Nephron (organoid): Measurements from ENCODE around the gene GAMT.
A peak's percentile ranks its signal among the peaks of the same experiment; 100 is the strongest.

Experiments
- H3K27ac Mint-ChIP-seq, 3 experiments: 2 replicates each; pipeline ENCODE4 v1.8.0; 2020; ENCODE audit warnings: mixed read lengths in 3 of 3, mild to moderate bottlenecking in 2 of 3, moderate library complexity in 1 of 3
- H3K27me3 Mint-ChIP-seq: 2 replicates; pipeline ENCODE4 v1.8.0; 2021; ENCODE audit warnings: low read depth, mild to moderate bottlenecking, moderate library complexity, mixed read lengths
- H3K36me3 Mint-ChIP-seq: 2 replicates; pipeline ENCODE4 v1.8.0; 2020; ENCODE audit warnings: low read depth, mixed read lengths
- H3K4me1 Mint-ChIP-seq: 2 replicates; pipeline ENCODE4 v1.8.0; 2020; ENCODE audit warnings: mixed read lengths
- H3K4me3 Mint-ChIP-seq, 3 experiments: 2 replicates each; pipeline ENCODE4 v1.8.0; 2020; ENCODE audit warnings: mild to moderate bottlenecking in 3 of 3, mixed read lengths in 3 of 3, moderate library complexity in 2 of 3
- H3K9me3 Mint-ChIP-seq: 2 replicates; pipeline ENCODE4 v1.8.0; 2020; ENCODE audit warnings: mixed read lengths
- CTCF ChIP-seq, 3 experiments: fragments of 200-600 bp; sonication (generic); IDR thresholded peaks; one replicate each; pipeline ENCODE4 v1.5.0; 2021; ENCODE audit warnings: antibody characterized with exemption in 3 of 3; ENCODE audit not compliant: unreplicated experiment in 3 of 3

The GAMT gene

GRCh38 chr19:1390890-1391423 is 10.4 kb downstream of the GAMT start:
- H3K4me1 Mint-ChIP-seq: no peaks in the 10 kb centered on the region
- H3K36me3 Mint-ChIP-seq: peaks cover 27% of the 10 kb centered on the region
- no peak for TF ChIP-seq CTCF (IDR thresholded peaks at IDR 0.05; ENCODE audit: unreplicated experiment in 3 of 3)
- peak overlapping the region in 1 of 3 experiments; percentile 28 for H3K4me3 Mint-ChIP-seq
- H3K9me3 Mint-ChIP-seq: no peaks in the 10 kb centered on the region
- no peak overlapping the region for H3K27ac Mint-ChIP-seq
- H3K27me3 Mint-ChIP-seq: no peaks in the 10 kb centered on the region

GRCh38 chr19:1389033-1389940 is 12.1 kb downstream of the GAMT start:
- H3K9me3 Mint-ChIP-seq: no peaks in the 10 kb centered on the region
- H3K27me3 Mint-ChIP-seq: no peaks in the 10 kb centered on the region
- no peak for TF ChIP-seq CTCF (IDR thresholded peaks at IDR 0.05; ENCODE audit: unreplicated experiment in 3 of 3)
- H3K4me3 Mint-ChIP-seq: peak overlapping the region in 1 of 3 experiments; percentile 53
- H3K4me1 Mint-ChIP-seq: peaks cover 5% of the 10 kb centered on the region
- no peak overlapping the region for H3K27ac Mint-ChIP-seq
- peaks cover 27% of the 10 kb centered on the region for H3K36me3 Mint-ChIP-seq

GRCh38 chr19:1388637-1389026 is 12.7 kb downstream of the GAMT start:
- Mint-ChIP-seq H3K4me1 (peaks cover 6% of the 10 kb centered on the region), H3K4me3 (peak overlapping the region in 1 of 3 experiments; percentile 53), H3K36me3 (peaks cover 27% of the 10 kb centered on the region), H3K27me3 (no peaks in the 10 kb centered on the region), H3K9me3 (no peaks in the 10 kb centered on the region), H3K27ac (no peak overlapping the region)
- TF ChIP-seq CTCF (IDR thresholded peaks at IDR 0.05; ENCODE audit: unreplicated experiment in 3 of 3): no peak

GRCh38 chr19:1387684-1388636 is 13.4 kb downstream of the GAMT start:
- Mint-ChIP-seq H3K27me3 (peaks cover 7% of the 10 kb centered on the region), H3K4me1 (peaks cover 12% of the 10 kb centered on the region), H3K27ac (no peak overlapping the region), H3K4me3 (no peak overlapping the region), H3K36me3 (peaks cover 27% of the 10 kb centered on the region), H3K9me3 (no peaks in the 10 kb centered on the region)
- no peak for TF ChIP-seq CTCF (IDR thresholded peaks at IDR 0.05; ENCODE audit: unreplicated experiment in 3 of 3)

- H3K27ac Mint-ChIP-seq: no peak overlapping the region
- no peaks in the 10 kb centered on the region for H3K9me3 Mint-ChIP-seq
- H3K27me3 Mint-ChIP-seq: peaks cover 8% of the 10 kb centered on the region
- H3K36me3 Mint-ChIP-seq: peaks cover 23% of the 10 kb centered on the region
- no peak for TF ChIP-seq CTCF (IDR thresholded peaks at IDR 0.05; ENCODE audit: unreplicated experiment in 3 of 3)
- peaks cover 14% of the 10 kb centered on the region for H3K4me1 Mint-ChIP-seq
- peak overlapping the region in 1 of 3 experiments; percentile 47 for H3K4me3 Mint-ChIP-seq
These were observed 14.2 kb downstream of the GAMT start for GRCh38 chr19:1386945-1387683.
